OCI-M2 (cell line): ENCODE results near the gene CDK5RAP1.
"Not testable (repeated sequence)": the region's sequence is repeated elsewhere in the genome, so short reads cannot be mapped to it uniquely, and the experiment has no call there.

ENCODE experiments used
- DNase-seq: peaks from one replicate; lab custom pipeline; 2025; ENCODE audit not compliant: unreplicated experiment; lab: John Stamatoyannopoulos, UW

The CDK5RAP1 gene

GRCh38 chr20:33423141-33423834 lies 22.0 kb upstream of the CDK5RAP1 start:
- no peak for DNase-seq

DNA sequence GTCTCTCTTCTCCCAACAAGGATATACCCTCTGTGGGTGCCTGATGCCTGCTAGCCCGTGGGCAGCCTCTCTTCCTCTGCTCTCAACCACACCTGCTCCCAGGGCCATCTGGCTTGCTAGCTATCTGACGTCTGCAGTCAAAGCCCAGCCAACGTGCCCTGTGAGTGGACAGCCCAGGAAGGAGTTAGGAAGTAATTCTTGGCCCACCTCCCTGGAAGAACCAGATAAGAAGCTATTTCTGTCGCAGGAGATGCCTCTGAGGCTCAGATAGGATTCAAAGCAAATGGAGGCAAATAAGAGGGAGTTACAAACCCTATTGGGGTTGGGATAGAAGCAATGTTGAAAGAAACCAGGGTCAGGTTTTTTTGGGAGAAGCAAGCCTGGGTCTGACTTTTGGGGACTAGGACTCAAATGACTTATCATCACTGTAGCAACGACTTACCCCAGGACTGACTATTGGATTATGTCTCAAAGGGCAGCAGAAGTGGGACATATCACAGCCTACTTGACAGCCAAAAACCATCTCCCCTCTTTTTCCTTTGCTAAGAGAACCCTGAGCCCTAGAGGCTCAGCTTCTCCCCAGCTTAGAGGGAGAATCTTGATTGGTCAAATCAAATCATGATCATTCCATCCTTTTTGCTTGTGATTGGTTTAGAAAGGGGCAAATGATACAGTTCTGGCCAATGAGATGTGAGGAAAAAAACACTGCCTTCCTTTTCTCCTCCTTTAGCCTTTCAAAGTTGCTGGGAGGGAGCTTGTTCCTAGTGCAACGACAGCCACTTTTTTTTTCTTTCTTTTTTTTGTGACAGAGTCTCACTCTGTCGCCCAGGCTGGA lies 18.0 kb upstream of the CDK5RAP1 start:
- DNase-seq: peak; percentile 33

- no peak for DNase-seq
These were observed 16.7 kb upstream of the CDK5RAP1 start for GRCh38 chr20:33418033-33418432.

- DNase-seq: no peak
These were observed 14.6 kb upstream of the CDK5RAP1 start for GRCh38 chr20:33415948-33416347.

DNA sequence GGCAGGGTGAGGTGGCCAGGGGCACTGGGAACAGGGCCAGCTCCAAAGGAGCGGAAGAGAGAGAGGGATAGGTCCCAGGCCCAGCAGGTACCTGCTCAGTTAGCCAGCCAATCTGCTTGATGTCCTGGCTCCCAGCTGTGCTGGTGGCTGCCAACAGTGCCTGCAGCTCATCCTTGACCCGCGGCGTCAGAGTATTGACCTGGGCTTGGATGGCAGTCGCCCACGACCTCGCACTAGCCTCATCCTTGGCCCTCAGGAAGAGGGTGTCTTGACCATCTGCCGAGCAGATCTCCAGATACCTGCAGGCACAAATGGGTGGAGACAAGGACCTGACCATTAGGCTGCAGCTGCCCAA lies 11.1 kb upstream of the CDK5RAP1 start:
- DNase-seq: no peak

- no peak for DNase-seq
These were observed 10.6 kb upstream of the CDK5RAP1 start for GRCh38 chr20:33411711-33412483.

- no peak for DNase-seq
These were observed 9.9 kb upstream of the CDK5RAP1 start for GRCh38 chr20:33411242-33411641.

GRCh38 chr20:33410081-33410742 lies 8.9 kb upstream of the CDK5RAP1 start:
- DNase-seq: no peak

DNA sequence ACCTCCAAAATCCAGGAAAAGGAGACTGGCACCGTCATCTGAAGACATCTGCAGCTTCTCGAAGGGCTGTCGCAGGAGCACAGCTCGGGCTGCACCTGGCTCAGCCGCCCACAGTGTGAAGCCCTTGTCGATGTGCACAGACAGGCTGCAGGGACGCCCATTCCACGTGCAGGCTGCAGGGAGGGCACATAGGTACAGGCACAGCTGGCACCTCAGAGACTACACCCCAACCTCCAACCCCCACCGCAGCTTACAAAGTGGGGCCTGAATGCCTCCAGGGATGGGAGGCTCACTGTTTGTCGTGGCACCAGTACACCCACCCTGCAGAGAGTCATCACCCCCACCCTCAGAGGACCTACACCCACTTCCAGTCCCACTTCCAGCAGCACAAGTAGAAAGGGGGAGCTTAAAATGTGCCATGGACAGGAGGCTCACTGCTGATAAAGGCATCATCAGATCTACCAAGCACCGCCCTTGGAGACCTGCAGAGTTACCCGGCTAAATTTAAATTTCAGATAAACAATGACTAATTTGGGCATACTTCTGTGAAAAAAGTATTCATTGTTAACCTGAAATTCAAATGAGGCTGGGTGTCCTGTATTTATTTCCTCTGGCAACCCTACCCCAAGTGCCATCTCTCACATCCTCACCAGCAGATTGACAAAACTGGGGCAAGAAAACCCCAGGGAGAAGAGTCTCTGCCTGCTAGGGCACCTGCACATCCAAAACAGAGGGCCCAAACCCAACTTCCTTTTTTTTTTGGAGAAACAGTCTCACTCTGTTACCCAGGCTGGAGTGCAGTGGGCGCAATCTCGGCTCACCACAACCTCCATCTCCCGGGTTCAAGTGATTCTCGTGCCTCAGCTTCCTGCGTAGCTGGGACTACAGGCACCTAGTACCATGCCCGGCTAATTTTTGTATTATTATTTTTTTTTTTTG lies 7.7 kb upstream of the CDK5RAP1 start:
- no peak for DNase-seq

- no peak for DNase-seq
These were observed 7.0 kb upstream of the CDK5RAP1 start for GRCh38 chr20:33408313-33408712.

DNA sequence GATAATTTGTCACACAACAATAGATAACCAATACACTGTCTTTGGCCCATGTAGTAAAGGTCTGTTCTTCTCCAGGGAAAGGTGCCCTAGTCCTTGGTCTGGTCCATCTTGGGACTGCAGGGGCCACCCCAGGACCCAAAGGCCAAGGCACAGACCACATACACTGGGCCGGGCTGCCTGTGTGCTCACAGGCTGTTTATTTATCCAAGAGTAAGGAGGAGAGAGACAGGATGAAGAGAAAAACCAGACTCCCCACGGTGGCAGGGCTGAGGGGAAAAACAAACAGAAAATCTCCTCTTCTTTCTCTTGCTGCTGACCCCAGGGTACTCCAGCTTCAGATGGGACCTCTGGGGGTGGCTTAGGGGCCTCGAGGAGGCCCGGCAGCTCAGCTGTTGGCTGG lies 6.5 kb upstream of the CDK5RAP1 start:
- no peak for DNase-seq

DNA sequence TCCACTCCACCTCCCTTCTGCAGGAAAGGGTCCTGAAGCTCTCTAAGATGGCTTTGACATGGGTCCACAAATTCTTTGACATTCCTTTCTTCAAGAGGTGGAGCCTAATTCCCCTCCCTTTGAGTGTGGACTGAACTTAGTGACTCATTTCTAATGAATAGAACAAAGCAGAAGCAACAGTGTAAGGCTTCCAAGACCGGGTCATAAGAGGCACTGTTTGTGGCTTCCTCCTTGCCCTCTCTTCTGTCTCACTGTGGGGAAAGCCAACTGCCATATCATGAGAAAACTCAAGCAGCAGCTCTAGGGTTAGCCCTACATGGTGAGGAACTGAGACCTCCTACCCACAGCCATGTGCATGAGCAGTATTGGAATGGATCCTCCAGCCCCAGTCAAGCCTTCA lies 5.9 kb upstream of the CDK5RAP1 start:
- no peak for DNase-seq

GRCh38 chr20:33404281-33404680 lies 3.0 kb upstream of the CDK5RAP1 start:
- no peak for DNase-seq

DNA sequence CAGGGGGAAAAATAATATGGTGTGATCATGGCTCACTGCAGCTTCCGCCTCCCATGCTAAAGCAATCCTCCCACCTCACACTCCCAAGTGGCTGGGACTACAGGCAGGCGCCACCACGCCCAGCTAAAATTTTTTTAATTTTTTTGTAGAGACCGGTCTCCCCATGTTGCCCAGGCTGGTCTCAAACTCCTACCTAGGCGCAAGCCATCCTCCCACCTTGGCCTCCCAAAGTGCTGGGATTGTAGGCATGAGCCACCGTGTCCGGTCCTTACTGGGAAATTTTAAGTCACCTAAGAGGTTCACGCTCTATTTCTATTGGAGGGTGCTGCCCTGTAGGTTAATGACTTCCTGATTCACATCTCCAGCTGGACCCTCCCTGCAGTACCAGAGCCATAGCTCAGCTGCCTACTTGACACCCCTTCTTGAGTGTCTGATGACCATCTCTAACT lies 626 bp upstream of the CDK5RAP1 start:
- DNase-seq: no peak

DNA sequence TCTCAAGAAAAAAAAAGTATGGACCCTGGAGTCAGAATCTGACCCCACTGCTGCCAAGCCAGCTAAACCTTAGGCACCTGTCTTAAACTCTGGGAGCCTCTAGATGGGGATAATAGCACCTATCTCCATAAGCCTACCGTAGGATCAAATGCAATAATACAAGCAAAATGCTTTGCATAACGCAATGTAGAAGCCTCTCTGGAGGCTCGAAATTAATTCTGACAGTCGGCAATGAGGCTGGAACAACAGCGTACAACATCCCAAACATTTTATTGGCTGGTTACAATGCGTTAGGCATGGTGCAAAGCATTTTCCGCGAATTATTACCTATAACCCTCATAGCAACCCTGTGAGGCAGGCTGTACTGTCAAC lies 521 bp downstream of the CDK5RAP1 start:
- no peak for DNase-seq

- no peak for DNase-seq
These were observed 1.4 kb downstream of the CDK5RAP1 start for GRCh38 chr20:33399924-33400323.

DNA sequence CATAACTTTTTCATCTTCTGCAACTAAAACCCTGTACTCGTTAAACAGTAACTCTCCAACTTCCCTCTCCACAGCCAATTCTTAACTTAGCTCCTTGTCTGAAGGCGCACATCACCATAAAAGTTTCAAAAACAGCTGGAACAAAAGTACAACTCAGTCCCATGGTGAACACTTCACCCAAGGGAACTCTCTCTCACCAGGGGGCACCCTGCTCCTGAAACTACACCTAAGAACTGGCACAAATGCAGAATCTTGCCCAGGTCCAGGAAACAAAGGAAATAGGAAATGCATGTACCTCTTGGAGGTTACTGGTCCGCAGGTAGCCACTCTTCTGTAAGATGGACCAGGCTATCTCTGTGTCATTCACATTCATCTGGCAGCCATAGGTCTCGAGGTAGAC lies 6.6 kb downstream of the CDK5RAP1 start:
- no peak for DNase-seq

DNA sequence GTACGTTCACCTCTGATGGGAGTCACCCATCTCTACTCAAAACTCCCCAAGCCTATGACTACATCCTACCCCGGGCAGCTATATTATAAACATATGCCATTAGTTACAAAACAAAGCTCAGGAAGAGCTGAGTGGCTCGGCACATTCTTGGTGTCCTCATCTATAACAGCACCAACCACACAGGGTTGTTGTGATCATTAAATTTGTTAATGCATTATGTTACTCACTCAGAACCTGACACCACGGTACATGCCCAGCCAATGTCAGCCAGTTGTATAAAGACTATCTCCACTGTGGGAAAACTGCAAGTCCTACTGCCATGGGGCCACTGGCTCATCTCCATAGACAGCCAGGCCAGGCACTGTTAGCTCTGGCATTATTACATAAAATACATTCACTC lies 7.7 kb downstream of the CDK5RAP1 start:
- no peak for DNase-seq

- DNase-seq: no peak
These were observed 9.4 kb downstream of the CDK5RAP1 start for GRCh38 chr20:33391722-33392415.

- not testable (repeated sequence) for DNase-seq
These were observed 12.0 kb downstream of the CDK5RAP1 start for GRCh38 chr20:33389326-33389725.
